Measurements from ENCODE around the gene CREB3L1.

DNA sequence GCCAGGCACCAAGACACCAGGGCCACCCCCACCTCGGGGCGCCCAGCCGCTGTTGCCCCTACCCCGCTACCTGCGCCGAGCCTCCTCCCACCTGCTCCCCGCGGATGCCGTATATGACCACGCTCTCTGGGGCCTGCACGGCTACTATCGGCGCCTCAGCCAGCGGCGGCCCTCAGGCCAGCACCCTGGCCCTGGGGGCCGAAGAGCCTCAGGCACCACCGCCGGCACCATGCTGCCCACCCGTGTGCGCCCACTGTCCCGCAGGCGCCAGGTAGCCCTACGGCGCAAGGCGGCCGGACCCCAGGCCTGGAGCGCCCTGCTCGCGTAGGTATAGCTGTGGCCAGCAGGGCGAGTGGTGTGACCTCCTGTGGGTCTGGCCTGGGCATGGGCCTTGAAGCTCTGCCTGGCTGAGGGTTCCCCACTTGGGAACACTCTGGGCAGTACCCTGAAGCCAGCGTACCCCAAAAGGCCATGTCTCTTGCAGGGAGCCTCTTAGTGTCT is 89.2 kb downstream of the CREB3L1 start:
- TF ChIP-seq CTCF (conservative IDR thresholded peaks at IDR 0.05; ENCODE audit: low read length), result no peak
- no peak for TF ChIP-seq EZH2phosphoT487 (IDR thresholded peaks at IDR 0.05; ENCODE audit: borderline replicate concordance)

All from Loucy (cell line).